IPS DF 4.7 (cell line): ENCODE data around the gene FTO.

Source experiments
- DNase-seq: peaks from one replicate; pipeline ENCODE4 v3.0.0-alpha.2; 2013; ENCODE audit warnings: low spot score; ENCODE audit errors: extremely low read depth

Gene FTO

GRCh38 chr16:54201200-54201599 lies 497.2 kb downstream of the FTO start:
- no peak for DNase-seq
